Ascending aorta (tissue), 2 donors: ENCODE results near the gene AGAP1. TPM values are rescaled to one million over a fixed set of nuclear protein-coding genes. Genes with fewer than 3 reads are reported as not detected.

ENCODE experiments used
- DNase-seq, 2 donors: peaks; one replicate each; pipeline ENCODE4 v3.0.0-alpha.2; 2019; ENCODE audit warnings: low spot score in 2 of 2
- H3K27ac ChIP-seq, 2 donors: fragments of 200-600 bp; sonication (generic); one replicate each; pipeline ENCODE4 v1.5.1; 2016 to 2017; ENCODE audit warnings: mild to moderate bottlenecking in 1 of 2
- H3K27me3 ChIP-seq: fragments of 200-600 bp; sonication (generic); one replicate; pipeline ENCODE4 v1.5.1; 2017
- H3K36me3 ChIP-seq, 2 donors: fragments of 200-600 bp; sonication (generic); one replicate each; pipeline ENCODE4 v1.5.1; 2016
- H3K4me1 ChIP-seq, 2 donors: fragments of 200-600 bp; sonication (generic); one replicate each; pipeline ENCODE4 v1.5.1; 2016 to 2017; ENCODE audit warnings: mild to moderate bottlenecking in 1 of 2
- H3K4me3 ChIP-seq, 2 donors: fragments of 200-600 bp; sonication (generic); one replicate each; pipeline ENCODE4 v1.5.1; 2016 to 2017; ENCODE audit warnings: mild to moderate bottlenecking in 1 of 2
- H3K9me3 ChIP-seq, 2 donors: fragments of 200-600 bp; sonication (generic); one replicate each; pipeline ENCODE4 v1.5.1; 2016
- intact Hi-C: fragments of 100-400 bp; cut with DNase I; formaldehyde crosslinking; loops from one replicate; pipeline ENCODE4 v1.15.1; 2023
- total RNA-seq: library from RNA; depleted of rRNA; stranded (reverse); fragments of >200 nt; gene quantifications from one replicate; pipeline ENCODE4 v1.1.0, GENCODE V29; 2016
- TF ChIP-seq, protein P1 (sequence below), 3 experiments: fragments of 200-600 bp in 2 of 3; fragments of 450-650 bp in 1 of 3; sonication (generic) in 2 of 3; IDR thresholded peaks; one replicate each; pipeline ENCODE4 v1.5.1; 2016 to 2019; ENCODE audit warnings: antibody characterized with exemption in 3 of 3, mild to moderate bottlenecking in 1 of 3, moderate library complexity in 1 of 3

The AGAP1 gene
- total RNA-seq, 1 donor from 2014 or later: 19.7 TPM

DNA sequence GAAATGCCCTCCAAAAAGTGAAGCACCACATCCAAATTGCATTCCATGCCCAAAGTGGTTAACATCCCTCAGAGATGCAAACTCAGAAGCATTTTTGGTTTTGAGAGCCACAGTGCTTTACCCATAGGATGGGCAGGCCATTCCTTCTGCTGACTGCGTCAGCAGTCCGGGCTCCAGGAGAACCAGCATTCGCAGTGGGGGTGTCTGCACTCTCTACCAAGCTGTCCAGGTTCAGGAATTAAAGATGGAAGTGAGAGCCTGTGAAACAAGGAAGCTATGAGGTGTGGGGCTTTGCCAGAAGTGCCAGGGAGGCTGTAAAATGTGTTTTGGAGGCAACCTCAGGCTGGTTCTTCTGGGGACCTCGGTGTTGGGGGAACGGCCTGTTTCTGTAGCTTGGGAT, 205.7 kb downstream of the AGAP1 start:
- H3K4me3 ChIP-seq: no peak overlapping the region
- H3K36me3 ChIP-seq: no peaks in the 10 kb centered on the region
- no peak overlapping the region for H3K27ac ChIP-seq
- TF ChIP-seq, protein P1, sequence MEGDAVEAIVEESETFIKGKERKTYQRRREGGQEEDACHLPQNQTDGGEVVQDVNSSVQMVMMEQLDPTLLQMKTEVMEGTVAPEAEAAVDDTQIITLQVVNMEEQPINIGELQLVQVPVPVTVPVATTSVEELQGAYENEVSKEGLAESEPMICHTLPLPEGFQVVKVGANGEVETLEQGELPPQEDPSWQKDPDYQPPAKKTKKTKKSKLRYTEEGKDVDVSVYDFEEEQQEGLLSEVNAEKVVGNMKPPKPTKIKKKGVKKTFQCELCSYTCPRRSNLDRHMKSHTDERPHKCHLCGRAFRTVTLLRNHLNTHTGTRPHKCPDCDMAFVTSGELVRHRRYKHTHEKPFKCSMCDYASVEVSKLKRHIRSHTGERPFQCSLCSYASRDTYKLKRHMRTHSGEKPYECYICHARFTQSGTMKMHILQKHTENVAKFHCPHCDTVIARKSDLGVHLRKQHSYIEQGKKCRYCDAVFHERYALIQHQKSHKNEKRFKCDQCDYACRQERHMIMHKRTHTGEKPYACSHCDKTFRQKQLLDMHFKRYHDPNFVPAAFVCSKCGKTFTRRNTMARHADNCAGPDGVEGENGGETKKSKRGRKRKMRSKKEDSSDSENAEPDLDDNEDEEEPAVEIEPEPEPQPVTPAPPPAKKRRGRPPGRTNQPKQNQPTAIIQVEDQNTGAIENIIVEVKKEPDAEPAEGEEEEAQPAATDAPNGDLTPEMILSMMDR (IDR thresholded peaks at IDR 0.05): no peak
- H3K4me1 ChIP-seq: no peaks in the 10 kb centered on the region
- no peak for DNase-seq
- no peaks in the 10 kb centered on the region for H3K27me3 ChIP-seq
- intact Hi-C loops: no loop called here
- no peaks in the 10 kb centered on the region for H3K9me3 ChIP-seq

DNA sequence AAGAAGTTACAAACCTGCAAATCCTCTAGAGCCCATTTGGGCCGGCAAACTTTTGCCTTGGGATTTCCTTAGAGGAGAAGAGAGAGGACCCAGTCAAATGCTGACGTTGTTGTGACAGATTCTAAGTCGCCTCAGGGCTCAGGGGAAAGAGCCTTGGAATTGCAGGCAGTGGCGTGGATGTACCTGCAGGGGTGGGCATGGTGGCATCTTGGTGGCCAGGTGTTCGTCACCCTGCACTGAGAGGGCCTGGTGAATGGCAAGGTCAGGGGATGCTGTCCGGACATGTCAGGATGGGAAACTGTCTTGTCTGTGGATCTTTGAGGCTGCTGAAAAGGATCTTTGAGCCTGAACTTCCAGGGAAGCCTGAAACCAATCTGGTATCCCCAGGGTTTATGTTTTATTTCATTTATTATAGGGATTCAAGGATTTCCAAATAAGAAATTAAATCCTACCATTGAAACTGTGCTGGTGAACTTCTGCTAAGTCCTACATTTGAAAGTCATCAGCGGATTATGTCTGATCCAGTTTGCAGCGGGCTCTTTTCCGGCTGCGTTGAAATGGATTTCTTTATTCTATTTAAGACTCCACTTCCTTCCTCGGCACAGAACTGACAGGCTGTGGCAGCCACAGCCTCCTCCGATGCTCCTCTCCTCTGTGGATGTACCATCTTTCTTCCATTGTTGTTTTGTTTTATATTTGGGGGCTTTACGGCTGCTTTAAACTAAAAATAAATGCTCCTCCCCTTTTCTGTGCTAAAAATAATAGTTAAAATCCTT, 207.6 kb downstream of the AGAP1 start:
- H3K27ac ChIP-seq: no peak overlapping the region
- no peak for DNase-seq
- H3K36me3 ChIP-seq: no peaks in the 10 kb centered on the region
- intact Hi-C loops: no loop called here
- no peaks in the 10 kb centered on the region for H3K27me3 ChIP-seq
- no peaks in the 10 kb centered on the region for H3K4me1 ChIP-seq
- TF ChIP-seq, protein P1 (IDR thresholded peaks at IDR 0.05): no peak
- no peaks in the 10 kb centered on the region for H3K9me3 ChIP-seq
- H3K4me3 ChIP-seq: no peak overlapping the region

- H3K27ac ChIP-seq: peak overlapping the region in 1 of 2 donors; percentile 47
- H3K9me3 ChIP-seq: no peaks in the 10 kb centered on the region
- no peaks in the 10 kb centered on the region for H3K4me1 ChIP-seq
- no peaks in the 10 kb centered on the region for H3K27me3 ChIP-seq
- no peaks in the 10 kb centered on the region for H3K36me3 ChIP-seq
- H3K4me3 ChIP-seq: no peak overlapping the region
- DNase-seq: no peak
- TF ChIP-seq, protein P1 (IDR thresholded peaks at IDR 0.05): no peak
- intact Hi-C loops: no loop called here
These were observed 208.3 kb downstream of the AGAP1 start for GRCh38 chr2:235702186-235702585.

- Histone ChIP-seq H3K4me3 (no peak overlapping the region), H3K4me1 (no peaks in the 10 kb centered on the region), H3K36me3 (no peaks in the 10 kb centered on the region), H3K9me3 (no peaks in the 10 kb centered on the region), H3K27ac (no peak overlapping the region), H3K27me3 (no peaks in the 10 kb centered on the region)
- intact Hi-C loops: no loop called here
- TF ChIP-seq, protein P1 (IDR thresholded peaks at IDR 0.05): no peak
- DNase-seq: no peak
These were observed 210.0 kb downstream of the AGAP1 start for GRCh38 chr2:235703711-235704295.

- Histone ChIP-seq H3K27ac (no peak overlapping the region), H3K27me3 (no peaks in the 10 kb centered on the region), H3K9me3 (no peaks in the 10 kb centered on the region), H3K4me1 (no peaks in the 10 kb centered on the region), H3K36me3 (no peaks in the 10 kb centered on the region), H3K4me3 (no peak overlapping the region)
- no peak for DNase-seq
- intact Hi-C loops: no loop called here
- TF ChIP-seq, protein P1 (IDR thresholded peaks at IDR 0.05): no peak
These were observed 211.5 kb downstream of the AGAP1 start for GRCh38 chr2:235705296-235705695.
